A673 (cell line): ENCODE data around the gene TXNRD1. TPM values are rescaled to one million over a fixed set of nuclear protein-coding genes. Genes with fewer than 3 reads are reported as not detected.

Experiments used
- BruUV-seq: library from RNA; stranded (reverse); fragments of 400-500 nt; replicated peaks from 2 replicates; lab custom pipeline; 2021; lab: Mats Ljungman, UMichigan
- CTCF ChIA-PET: fragments of 300-600 bp; sonication (Branson Sonifier 250); formaldehyde crosslinking; loops from one replicate; lab custom pipeline; 2022; ENCODE audit warnings: antibody characterized with exemption; lab: Charles Lee
- POLR2A ChIA-PET: fragments of 300-600 bp; sonication (Branson Sonifier 250); formaldehyde crosslinking; loops from one replicate; lab custom pipeline; 2022; ENCODE audit warnings: antibody characterized with exemption; ENCODE audit not compliant: low non-redundant PET; lab: Charles Lee
- DNase-seq: peaks from one replicate; pipeline ENCODE4 v3.0.0-alpha.2; 2015; ENCODE audit warnings: low spot score
- H3K27ac ChIP-seq: fragments of 200-600 bp; sonication (generic); 2 replicates; pipeline ENCODE4 v1.5.1; 2016; ENCODE audit warnings: mixed run types, low read depth, mild to moderate bottlenecking, mixed read lengths, antibody characterized with exemption, low read length; ENCODE audit not compliant: poor library complexity, severe bottlenecking
- H3K27me3 ChIP-seq: fragments of 200-600 bp; sonication (generic); replicated peaks from 2 replicates; pipeline ENCODE4 v1.6.1; 2017; ENCODE audit warnings: mixed run types, low read depth, mild to moderate bottlenecking, mixed read lengths, antibody characterized with exemption, low read length; ENCODE audit not compliant: insufficient read depth, poor library complexity
- H3K36me3 ChIP-seq: fragments of 200-600 bp; sonication (generic); 2 replicates; pipeline ENCODE4 v1.6.1; 2016; ENCODE audit warnings: mixed run types, mild to moderate bottlenecking, mixed read lengths, antibody characterized with exemption, low read length; ENCODE audit not compliant: insufficient read depth, poor library complexity, severe bottlenecking
- H3K4me1 ChIP-seq: fragments of 200-600 bp; sonication (generic); 2 replicates; pipeline ENCODE4 v1.6.1; 2017; ENCODE audit warnings: mixed run types, mild to moderate bottlenecking, mixed read lengths, antibody characterized with exemption, low read length; ENCODE audit not compliant: insufficient read depth, poor library complexity, severe bottlenecking
- H3K4me3 ChIP-seq: fragments of 200-600 bp; sonication (generic); 2 replicates; pipeline ENCODE4 v1.5.1; 2016; ENCODE audit warnings: low read depth, mixed run types, mild to moderate bottlenecking, mixed read lengths, low read length; ENCODE audit not compliant: poor library complexity, severe bottlenecking
- H3K9me3 ChIP-seq: fragments of 200-600 bp; sonication (generic); 2 replicates; pipeline ENCODE4 v1.6.1; 2016; ENCODE audit warnings: mixed run types, low read depth, mild to moderate bottlenecking, mixed read lengths, antibody characterized with exemption, low read length; ENCODE audit not compliant: poor library complexity, severe bottlenecking
- EZH2 ChIP-seq: fragments of 200-600 bp; sonication (generic); IDR thresholded peaks from 2 replicates; pipeline ENCODE4 v1.6.1; 2017; ENCODE audit warnings: borderline replicate concordance, low read depth, mild to moderate bottlenecking, mixed read lengths, antibody characterized with exemption, low read length; ENCODE audit not compliant: poor library complexity, severe bottlenecking
- intact Hi-C: fragments of 100-400 bp; cut with micrococcal nuclease; formaldehyde crosslinking; loops from one replicate; pipeline ENCODE4 v1.10.0; 2022; ENCODE audit not compliant: unreplicated experiment
- total RNA-seq: library from RNA; stranded (reverse); gene quantifications from 2 replicates; pipeline ENCODE4 v1.2.3, GENCODE V29; 2021
- TF ChIP-seq, protein P1 (sequence below): fragments of 300-800, 200-600 bp; sonication (generic); conservative IDR thresholded peaks from 2 replicates; pipeline ENCODE4 v1.5.1; 2017; ENCODE audit warnings: low read depth, mild to moderate bottlenecking, antibody characterized with exemption, low read length, moderate library complexity, mixed read lengths

The TXNRD1 gene
- total RNA-seq, 1 experiment from 2014 or later = 226 TPM

DNA sequence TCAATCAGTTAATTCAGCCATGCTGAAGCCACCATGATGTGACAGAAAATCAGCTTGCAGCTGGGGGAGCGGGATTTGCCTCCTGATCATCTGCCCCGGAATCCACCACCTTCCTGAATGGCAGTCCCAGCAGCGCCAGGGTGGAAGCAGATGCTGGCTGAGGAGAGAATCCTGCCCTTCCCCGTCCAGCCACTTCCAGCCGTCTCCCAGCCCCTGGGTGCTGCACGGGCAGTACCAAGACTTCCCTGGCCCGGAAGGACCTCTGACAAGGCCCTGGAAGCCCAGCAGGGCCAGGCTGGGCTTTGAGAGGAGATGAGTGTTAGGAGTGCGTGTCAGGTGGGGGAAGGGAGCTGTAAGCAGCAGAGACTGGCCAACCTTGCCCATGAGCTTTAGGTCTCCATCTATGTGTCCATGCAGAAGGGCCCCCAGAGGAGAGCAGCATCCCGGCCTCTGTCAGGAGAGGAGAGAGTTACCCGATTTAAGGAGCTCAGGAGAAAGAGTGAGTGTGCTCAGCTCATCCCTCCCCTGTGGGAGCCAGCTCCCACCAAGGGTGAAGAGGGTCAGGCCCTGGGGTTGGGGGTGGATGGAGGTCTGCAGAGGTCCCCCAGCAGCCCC, 157.2 kb downstream of the TXNRD1 start:
- H3K4me3 ChIP-seq = no peak overlapping the region
- POLR2A ChIA-PET = no interaction called here
- no peaks in the 10 kb centered on the region for H3K27me3 ChIP-seq
- peaks cover 6% of the 10 kb centered on the region for H3K9me3 ChIP-seq
- H3K36me3 ChIP-seq = no peaks in the 10 kb centered on the region
- no peaks in the 10 kb centered on the region for H3K4me1 ChIP-seq
- intact Hi-C loops = no loop called here
- CTCF ChIA-PET = interaction anchor here (1.1 kb wide), 1 partner anchor 9 kb away, joined by 4 read pairs; no protein-coding TSS in a partner anchor
- BruUV-seq = no TSS peak
- DNase-seq = no peak
- TF ChIP-seq, protein P1, sequence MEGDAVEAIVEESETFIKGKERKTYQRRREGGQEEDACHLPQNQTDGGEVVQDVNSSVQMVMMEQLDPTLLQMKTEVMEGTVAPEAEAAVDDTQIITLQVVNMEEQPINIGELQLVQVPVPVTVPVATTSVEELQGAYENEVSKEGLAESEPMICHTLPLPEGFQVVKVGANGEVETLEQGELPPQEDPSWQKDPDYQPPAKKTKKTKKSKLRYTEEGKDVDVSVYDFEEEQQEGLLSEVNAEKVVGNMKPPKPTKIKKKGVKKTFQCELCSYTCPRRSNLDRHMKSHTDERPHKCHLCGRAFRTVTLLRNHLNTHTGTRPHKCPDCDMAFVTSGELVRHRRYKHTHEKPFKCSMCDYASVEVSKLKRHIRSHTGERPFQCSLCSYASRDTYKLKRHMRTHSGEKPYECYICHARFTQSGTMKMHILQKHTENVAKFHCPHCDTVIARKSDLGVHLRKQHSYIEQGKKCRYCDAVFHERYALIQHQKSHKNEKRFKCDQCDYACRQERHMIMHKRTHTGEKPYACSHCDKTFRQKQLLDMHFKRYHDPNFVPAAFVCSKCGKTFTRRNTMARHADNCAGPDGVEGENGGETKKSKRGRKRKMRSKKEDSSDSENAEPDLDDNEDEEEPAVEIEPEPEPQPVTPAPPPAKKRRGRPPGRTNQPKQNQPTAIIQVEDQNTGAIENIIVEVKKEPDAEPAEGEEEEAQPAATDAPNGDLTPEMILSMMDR = no peak
- no peak for TF ChIP-seq EZH2
- no peak overlapping the region for H3K27ac ChIP-seq

DNA sequence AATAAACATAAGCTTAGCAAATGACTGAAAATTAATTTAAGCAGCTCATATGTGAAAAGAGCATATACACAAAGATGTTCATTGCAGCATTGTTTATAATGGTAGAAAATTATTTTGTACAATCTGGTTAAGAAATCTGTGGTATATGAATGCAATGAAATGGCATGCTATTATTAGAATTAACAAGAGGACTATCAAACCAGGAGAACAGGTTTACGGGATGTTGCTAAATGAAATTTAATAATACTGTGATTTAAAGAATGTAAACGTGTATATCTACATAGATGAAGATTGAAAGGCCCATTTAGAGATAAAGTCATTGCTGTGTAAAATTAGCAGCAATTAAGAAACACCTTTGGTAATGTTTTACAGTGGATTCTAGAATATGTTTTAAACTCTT, 158.5 kb downstream of the TXNRD1 start:
- H3K9me3 ChIP-seq = peaks cover 6% of the 10 kb centered on the region
- no peaks in the 10 kb centered on the region for H3K36me3 ChIP-seq
- TF ChIP-seq EZH2 = no peak
- TF ChIP-seq, protein P1 = no peak
- no TSS peak for BruUV-seq
- H3K4me1 ChIP-seq = no peaks in the 10 kb centered on the region
- no peaks in the 10 kb centered on the region for H3K27me3 ChIP-seq
- POLR2A ChIA-PET = no interaction called here
- intact Hi-C loops = no loop called here
- no peak overlapping the region for H3K27ac ChIP-seq
- CTCF ChIA-PET = no interaction called here
- no peak for DNase-seq
- no peak overlapping the region for H3K4me3 ChIP-seq

DNA sequence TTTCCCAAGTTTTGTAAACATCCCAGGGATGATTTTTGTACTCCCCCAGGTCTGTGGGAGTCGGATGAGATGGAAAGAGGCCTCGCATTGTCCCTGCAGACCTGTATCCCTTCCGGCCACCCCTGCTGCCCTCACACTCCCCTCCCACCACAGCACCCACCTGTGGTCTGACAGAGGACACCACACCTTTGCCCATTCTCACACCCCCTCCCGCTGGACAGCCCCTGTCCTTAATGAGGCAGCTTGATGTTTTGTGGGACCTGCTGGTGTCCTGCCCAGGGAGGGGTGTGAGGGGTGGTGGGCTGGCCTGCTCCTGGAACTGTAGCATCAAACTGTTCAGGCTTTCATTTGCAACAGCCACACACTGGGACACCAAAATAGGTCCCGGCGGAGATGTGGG, 159.2 kb downstream of the TXNRD1 start:
- H3K4me3 ChIP-seq = no peak overlapping the region
- H3K4me1 ChIP-seq = no peaks in the 10 kb centered on the region
- no TSS peak for BruUV-seq
- CTCF ChIA-PET = no interaction called here
- no peaks in the 10 kb centered on the region for H3K36me3 ChIP-seq
- H3K27ac ChIP-seq = no peak overlapping the region
- H3K27me3 ChIP-seq = no peaks in the 10 kb centered on the region
- POLR2A ChIA-PET = no interaction called here
- TF ChIP-seq, protein P1 = no peak
- no peak for TF ChIP-seq EZH2
- DNase-seq = no peak
- intact Hi-C loops = no loop called here
- no peaks in the 10 kb centered on the region for H3K9me3 ChIP-seq
